Heart left ventricle (tissue), 16 donors: Measurements from ENCODE around the gene ANO2. TPM values are rescaled to one million over a fixed set of nuclear protein-coding genes. Genes with fewer than 3 reads are reported as not detected.

ENCODE experiments used
- ATAC-seq, 4 donors: fragments of 200-7000 bp; cut with Tn5 transposase; one replicate each; pipeline ENCODE4 v1.9.1; 2020 to 2022; ENCODE audit warnings: moderate library complexity in 4 of 4, mild to moderate bottlenecking in 3 of 4, moderate number of reproducible peaks in 1 of 4
- DNase-seq, 5 donors: peaks; one replicate each; pipeline ENCODE4 v3.0.0-alpha.2; 2020
- H3K27ac ChIP-seq, 12 donors: fragments of 200-600 bp; sonication (generic) in 4 of 12; one replicate each; pipeline versions ENCODE4 v1.5.0 to v1.8.0; 2016 to 2022; ENCODE audit warnings: mild to moderate bottlenecking in 2 of 12
- H3K27me3 ChIP-seq, 9 donors: fragments of 200-600 bp; sonication (generic) in 2 of 9; one replicate each; pipeline versions ENCODE4 v1.5.1 to v1.8.0; 2016 to 2022; ENCODE audit warnings: mild to moderate bottlenecking in 3 of 9
- H3K36me3 ChIP-seq, 9 donors: fragments of 200-600 bp; sonication (generic) in 2 of 9; one replicate each; pipeline versions ENCODE4 v1.5.0 to v1.8.0; 2018 to 2022; ENCODE audit warnings: mild to moderate bottlenecking in 2 of 9
- H3K4me1 ChIP-seq, 12 donors: fragments of 200-600 bp; sonication (generic) in 4 of 12; one replicate each; pipeline versions ENCODE4 v1.5.0 to v1.8.0; 2016 to 2022; ENCODE audit warnings: mild to moderate bottlenecking in 3 of 12
- H3K4me3 ChIP-seq, 12 donors: fragments of 200-600 bp; sonication (generic) in 4 of 12; one replicate each; pipeline versions ENCODE4 v1.5.0 to v1.8.0; 2017 to 2022; ENCODE audit warnings: mild to moderate bottlenecking in 9 of 12, moderate library complexity in 4 of 12
- H3K9me3 ChIP-seq, 12 donors: fragments of 200-600 bp; sonication (generic) in 4 of 12; one replicate each; pipeline versions ENCODE4 v1.5.0 to v1.8.0; 2016 to 2022; ENCODE audit warnings: mild to moderate bottlenecking in 1 of 12
- CTCF ChIP-seq, 12 donors: fragments of 200-600 bp; sonication (generic) in 4 of 12; IDR thresholded peaks; one replicate each; pipeline versions ENCODE4 v1.5.0 to v1.8.0; 2018 to 2022; ENCODE audit warnings: antibody characterized with exemption in 12 of 12, mild to moderate bottlenecking in 5 of 12
- POLR2A ChIP-seq, 2 donors: fragments of 450-650 bp; IDR thresholded peaks; one replicate each; pipeline ENCODE4 v1.6.1; 2017; ENCODE audit warnings: antibody characterized with exemption in 2 of 2, mild to moderate bottlenecking in 2 of 2, moderate library complexity in 2 of 2
- WGBS, 4 donors: extraction: QIAGEN DNeasy Blood & Tissue Kit in 2 of 4; methylation state at CpG; one replicate each; pipeline versions ENCODE4 v1.1.5 to v1.1.7; 2013 to 2018; 5-methylcytosine and 5-hydroxymethylcytosine counted together
- intact Hi-C, 10 donors: fragments of 100-400 bp; cut with DNase I; formaldehyde crosslinking; loops; one replicate each; pipeline versions ENCODE4 v1.11.1 to v1.14.2; 2022
- polyA plus RNA-seq, 2 donors: library from polyadenylated mRNA; stranded (reverse); fragments of 200-250 nt; gene quantifications; one replicate each; pipeline ENCODE4 v1.2.3, GENCODE V29; 2013
- total RNA-seq, 9 donors: library from RNA; depleted of rRNA in 2 of 9; stranded (reverse); fragments of >200 nt in 2 of 9; fragmentation: NEBNext Ultra II Directional in 3 of 9; extraction: Animal tissue kit (Norgen Biotek cat#: 25700) in 3 of 9; gene quantifications; one replicate each; pipeline versions ENCODE4 v1.1.0 to v1.2.4, GENCODE V29; 2016 to 2023
- donor health status: ischemic (EF 13 %, LVEDD 7.1; RV severe dilation, severe dysfunction).
- donor health status: healthy with polysubstance abuse.
- donor health status: DM: no; HTN: yes; CAD: no.
- donor health status: DM: no; HTN: no; CAD: no.
- donor health status: ischemic (EF 25% LVEDD 6.9; RV normal size, moderate dysfunction).
- donor health status: ischemic (EF 25% LVEDD 5.7; RV mildly dilated, moderate dysfunction).
- donor health status: healthy.
- donor health status: DM: yes; HTN: yes; CAD: no.
- donor health status: ischemic (EF 35%, LVEDD 5.7; RV mildly dilated, moderate dysfunction).
- donor health status: nonischemic (EF 11% LVEDD 7.7; RV severe dilation, severe dysfunction).
- donor health status: DM: yes; HTN: yes; CAD: no.
- donor health status: PGD.
- donor health status: ischemic (EF 29% LVEDD 5.4; RV normal size, mild dysfunction).
- donor health status: nonischemic (EF 23%, LVEDD 6.1; RV moderate dilation, normal function).

The ANO2 gene
- total and polyA plus RNA-seq, 11 donors, result 3.4 to 19.4 (median 9.4) TPM

- H3K36me3 ChIP-seq, result no peaks in the 10 kb centered on the region
- no peak overlapping the region for H3K4me3 ChIP-seq
- intact Hi-C loops, result no loop called here
- no peaks in the 10 kb centered on the region for H3K27me3 ChIP-seq
- peak overlapping the region in 3 of 12 donors; percentile 0 to 22 (median 8) for H3K27ac ChIP-seq
- H3K4me1 ChIP-seq, result peaks cover 0 to 24% (median 5%) of the 10 kb centered on the region in 12 donors
- H3K9me3 ChIP-seq, result no peaks in the 10 kb centered on the region
- DNase-seq, result no peak
- TF ChIP-seq CTCF (IDR thresholded peaks at IDR 0.05) (no peak), POLR2A (IDR thresholded peaks at IDR 0.05) (no peak)
- ATAC-seq, result peak in 1 of 4 donors; percentile 49
Observed at GRCh38 chr12:5778821-5779220, 166.2 kb downstream of the ANO2 start.

GRCh38 chr12:5777451-5777850 is 167.6 kb downstream of the ANO2 start:
- TF ChIP-seq CTCF (IDR thresholded peaks at IDR 0.05), result no peak
- no peak for TF ChIP-seq POLR2A (IDR thresholded peaks at IDR 0.05)
- 77 to 84% (median 79%) methylated on average over 3 of the region's 3 CpGs for WGBS, 4 donors
- peaks cover 0 to 27% (median 6%) of the 10 kb centered on the region in 12 donors for H3K4me1 ChIP-seq

GRCh38 chr12:5776091-5776490 is 169.0 kb downstream of the ANO2 start:
- Histone ChIP-seq H3K36me3 (no peaks in the 10 kb centered on the region), H3K27me3 (peaks cover 0 to 3% (median 0%) of the 10 kb centered on the region in 9 donors), H3K27ac (no peak overlapping the region), H3K4me3 (no peak overlapping the region), H3K9me3 (no peaks in the 10 kb centered on the region), H3K4me1 (peaks cover 0 to 25% (median 6%) of the 10 kb centered on the region in 12 donors)
- DNase-seq, result no peak
- intact Hi-C loops, result no loop called here
- ATAC-seq, result no peak
- TF ChIP-seq POLR2A (IDR thresholded peaks at IDR 0.05) (no peak), CTCF (IDR thresholded peaks at IDR 0.05) (no peak)
- 88 to 100% (median 95%) methylated on average over 4 of the region's 4 CpGs for WGBS, 4 donors

More at GRCh38 chr12:5777451-5777850, 167.6 kb downstream of the ANO2 start:
- H3K27ac ChIP-seq, result no peak overlapping the region
- H3K4me3 ChIP-seq, result no peak overlapping the region
- no peak for ATAC-seq
- peaks cover 0 to 3% (median 0%) of the 10 kb centered on the region in 9 donors for H3K27me3 ChIP-seq
- H3K36me3 ChIP-seq, result no peaks in the 10 kb centered on the region
- DNase-seq, result no peak
- H3K9me3 ChIP-seq, result no peaks in the 10 kb centered on the region
- intact Hi-C loops, result no loop called here

- intact Hi-C loops, result no loop called here
- 78 to 88% (median 84%) methylated on average over 3 of the region's 3 CpGs for WGBS, 4 donors
- no peak for DNase-seq
- Histone ChIP-seq H3K36me3 (no peaks in the 10 kb centered on the region), H3K27ac (no peak overlapping the region), H3K9me3 (no peaks in the 10 kb centered on the region), H3K4me1 (peaks cover 0 to 16% (median 10%) of the 10 kb centered on the region in 12 donors), H3K27me3 (peaks cover 0 to 3% (median 0%) of the 10 kb centered on the region in 9 donors), H3K4me3 (no peak overlapping the region)
- ATAC-seq, result no peak
- no peak for TF ChIP-seq CTCF (IDR thresholded peaks at IDR 0.05)
- TF ChIP-seq POLR2A (IDR thresholded peaks at IDR 0.05), result no peak
Observed at GRCh38 chr12:5773550-5773949, 171.5 kb downstream of the ANO2 start.
